Endothelial cell of umbilical vein (primary cell): Measurements from ENCODE around the gene CDC5L. TPM values are rescaled to one million over a fixed set of nuclear protein-coding genes. Genes with fewer than 3 reads are reported as not detected.

Experiments used
- BruUV-seq: library from RNA; stranded (reverse); fragments of 400-500 nt; replicated peaks from 2 replicates; lab custom pipeline; 2021; lab: Mats Ljungman, UMichigan
- CTCF ChIA-PET: fragments of 300-600, 350-600 bp; sonication (Branson Sonifier 250); formaldehyde crosslinking; loops from one replicate; lab custom pipeline; 2021; ENCODE audit warnings: antibody characterized with exemption, inconsistent platforms; lab: Charles Lee
- POLR2A ChIA-PET: fragments of 300-600, 350-600 bp; sonication (Branson Sonifier 250); formaldehyde crosslinking; loops from one replicate; lab custom pipeline; 2021; ENCODE audit warnings: antibody characterized with exemption, inconsistent platforms; lab: Charles Lee
- DNase-seq: peaks from one replicate; pipeline ENCODE4 v3.0.0-alpha.2; 2011; ENCODE audit warnings: low read depth, low spot score
- FAIRE-seq: peaks from 2 replicates; lab custom pipeline; 2011; peaks lifted over from hg19 to GRCh38; lab: Jason Lieb, UNC
- H2AFZ ChIP-seq: 2 replicates; pipeline ENCODE4 v1.6.0; 2012; ENCODE audit warnings: low read depth, low read length, control low read depth, inconsistent platforms
- H3K27ac ChIP-seq: 2 replicates; pipeline ENCODE4 v1.5.1; 2011; ENCODE audit warnings: low read depth, mild to moderate bottlenecking, control low read depth, low read length, moderate library complexity; ENCODE audit not compliant: insufficient read depth
- H3K27me3 ChIP-seq, 2 experiments: 2 replicates each; pipeline versions ENCODE4 v1.6.0 to v1.6.1; 2011; ENCODE audit warnings: low read length in 2 of 2, mixed read lengths in 1 of 2; ENCODE audit not compliant: control insufficient read depth in 2 of 2, insufficient read depth in 2 of 2
- H3K36me3 ChIP-seq, 2 experiments: 2 replicates in 1 of 2; 3 replicates in 1 of 2; pipeline ENCODE4 v1.5.1; 2011; ENCODE audit warnings: low read length in 2 of 2, mild to moderate bottlenecking in 1 of 2, moderate library complexity in 1 of 2; ENCODE audit not compliant: control insufficient read depth in 2 of 2, insufficient read depth in 2 of 2; ENCODE audit errors: extremely low read depth in 1 of 2
- H3K4me1 ChIP-seq: 3 replicates; pipeline ENCODE4 v1.5.1; 2011; ENCODE audit warnings: mild to moderate bottlenecking, low read length; ENCODE audit not compliant: control insufficient read depth, insufficient read depth; ENCODE audit errors: extremely low read depth
- H3K4me2 ChIP-seq: 2 replicates; pipeline ENCODE4 v1.6.1; 2011; ENCODE audit warnings: low read length, control low read depth, mixed read lengths; ENCODE audit not compliant: insufficient read depth
- H3K4me3 ChIP-seq, 3 experiments: fragments of 200-600 bp in 1 of 3; sonication (generic), shearing (Covaris generic) in 1 of 3; replicated peaks in 1 of 3; 2 replicates each; pipeline ENCODE4 v1.5.1; 2011 to 2016; ENCODE audit warnings: control low read depth in 3 of 3, low read length in 3 of 3, mild to moderate bottlenecking in 2 of 3, inconsistent platforms in 1 of 3, low read depth in 1 of 3, moderate library complexity in 1 of 3; ENCODE audit not compliant: insufficient read depth in 1 of 3
- H3K79me2 ChIP-seq: 2 replicates; pipeline ENCODE4 v1.6.0; 2012; ENCODE audit warnings: low read length, inconsistent platforms; ENCODE audit not compliant: control insufficient read depth, insufficient read depth
- H3K9ac ChIP-seq: replicated peaks from 2 replicates; pipeline ENCODE3; 2011; ENCODE audit warnings: low read length, control low read depth; ENCODE audit not compliant: insufficient read depth; ENCODE audit errors: extremely low read depth
- H3K9me1 ChIP-seq: replicated peaks from 3 replicates; pipeline ENCODE4 v1.6.0; 2011; ENCODE audit warnings: mild to moderate bottlenecking, low read length; ENCODE audit not compliant: control insufficient read depth, insufficient read depth; ENCODE audit errors: extremely low read depth
- H3K9me3 ChIP-seq: replicated peaks from 2 replicates; pipeline ENCODE4 v1.5.1; 2012; ENCODE audit warnings: low read length, inconsistent platforms; ENCODE audit not compliant: control insufficient read depth, insufficient read depth
- H4K20me1 ChIP-seq: replicated peaks from 2 replicates; pipeline ENCODE3; 2011; ENCODE audit warnings: mild to moderate bottlenecking, low read length; ENCODE audit not compliant: control insufficient read depth, insufficient read depth; ENCODE audit errors: extremely low read depth
- CTCF ChIP-seq, 2 donors: IDR thresholded peaks; 1 replicate in 1 of 2; 2 replicates in 1 of 2; pipeline ENCODE4 v1.5.1; 2011; ENCODE audit warnings: low read length in 2 of 2, mild to moderate bottlenecking in 2 of 2, moderate library complexity in 2 of 2, control low read depth in 1 of 2, inconsistent platforms in 1 of 2, low read depth in 1 of 2; ENCODE audit not compliant: insufficient read depth in 1 of 2; ENCODE audit errors: extremely low read depth in 1 of 2
- EZH2 ChIP-seq: IDR thresholded peaks from 2 replicates; pipeline ENCODE4 v1.6.1; 2012; ENCODE audit warnings: borderline replicate concordance, low read depth, mild to moderate bottlenecking, moderate library complexity, low read length, inconsistent platforms; ENCODE audit not compliant: severe bottlenecking
- FOS ChIP-seq: IDR thresholded peaks from 2 replicates; pipeline ENCODE4 v1.6.1; 2011; ENCODE audit warnings: mild to moderate bottlenecking, low read length, moderate library complexity, borderline replicate concordance; ENCODE audit not compliant: insufficient read depth
- GATA2 ChIP-seq: IDR thresholded peaks from 2 replicates; pipeline ENCODE4 v1.7.0; 2011; ENCODE audit warnings: low read depth, mild to moderate bottlenecking, moderate library complexity, mixed read lengths, low read length; ENCODE audit not compliant: insufficient read length, insufficient read depth
- JUN ChIP-seq: IDR thresholded peaks from 2 replicates; pipeline ENCODE4 v1.6.1; 2011; ENCODE audit warnings: borderline replicate concordance, low read depth; ENCODE audit not compliant: insufficient read length, insufficient read depth
- MAX ChIP-seq: IDR thresholded peaks from 2 replicates; pipeline ENCODE4 v1.6.1; 2011; ENCODE audit not compliant: insufficient read depth, insufficient read length
- MYC ChIP-seq: IDR thresholded peaks from one replicate; pipeline ENCODE4 v1.6.1; 2011; ENCODE audit warnings: mild to moderate bottlenecking, low read depth, low read length
- POLR2A ChIP-seq: IDR thresholded peaks from 2 replicates; pipeline ENCODE4 v1.6.1; 2012; ENCODE audit warnings: low read depth, mild to moderate bottlenecking, control low read depth, low read length
- POLR2AphosphoS5 ChIP-seq: IDR thresholded peaks from 2 replicates; pipeline ENCODE4 v1.6.1; 2012; ENCODE audit warnings: low read depth, mild to moderate bottlenecking, control low read depth, low read length, moderate library complexity; ENCODE audit not compliant: insufficient read depth
- dilution Hi-C: fragments of 300-500 bp; cut with MboI; formaldehyde crosslinking; loops from one replicate; pipeline ENCODE4 v1.15.0; 2019; ENCODE audit warnings: low sequenced_read_pairs; ENCODE audit not compliant: extremely low pct_ligation_motif_present
- intact Hi-C: fragments of 100-400 bp; cut with micrococcal nuclease; formaldehyde crosslinking; loops from one replicate; pipeline ENCODE4 v1.10.0; 2022
- polyA plus RNA-seq, 4 experiments: library from polyadenylated mRNA; depleted of rRNA in 3 of 4; stranded (reverse) in 3 of 4; unstranded in 1 of 4; fragments of >200 nt; gene quantifications; 2 replicates each; pipeline versions ENCODE4 v1.2.1 to v1.2.3, GENCODE V29; 2011 to 2012; ENCODE audit warnings: missing spikeins in 1 of 4
- total RNA-seq: library from RNA; stranded (reverse); gene quantifications from 2 replicates; pipeline ENCODE4 v1.2.3, GENCODE V29; 2021

The CDC5L gene
- total and polyA plus RNA-seq, 2 donors (not counting 3 experiments of a cell fraction or from before 2014, with no cell fraction given) = 6.9 to 24.6 TPM

GRCh38 chr6:44401138-44401537 is 13.6 kb downstream of the CDC5L start:
- H3K27me3 ChIP-seq = no peaks in the 10 kb centered on the region
- no peak for FAIRE-seq
- DNase-seq = no peak
- intact Hi-C loops = no loop called here
- no peak overlapping the region for H3K4me2 ChIP-seq
- no TSS peak for BruUV-seq
- no peak overlapping the region for H3K9ac ChIP-seq
- ChIA-PET POLR2A (no interaction called here), CTCF (no interaction called here)
- H3K9me3 ChIP-seq = no peaks in the 10 kb centered on the region
- no peaks in the 10 kb centered on the region for H3K9me1 ChIP-seq
- no peak overlapping the region for H2AFZ ChIP-seq
- H3K4me3 ChIP-seq = no peak overlapping the region
- H3K4me1 ChIP-seq = peaks cover 7% of the 10 kb centered on the region
- H3K79me2 ChIP-seq = peaks cover 17% of the 10 kb centered on the region
- no peak for TF ChIP-seq FOS
- no peak for TF ChIP-seq JUN
- no peak for TF ChIP-seq POLR2A
- no peak for TF ChIP-seq POLR2AphosphoS5
- TF ChIP-seq CTCF (IDR thresholded peaks at IDR 0.05; ENCODE audit: extremely low read depth in 1 of 2, insufficient read depth in 1 of 2, low read depth in 1 of 2, low read length in 2 of 2) = no peak
- no peak for TF ChIP-seq EZH2
- no peak for TF ChIP-seq MAX
- no peak for TF ChIP-seq GATA2
- no peak for TF ChIP-seq MYC
- H3K27ac ChIP-seq = no peak overlapping the region
- H3K36me3 ChIP-seq = peaks cover 15 to 29% of the 10 kb centered on the region in 2 experiments
- no peaks in the 10 kb centered on the region for H4K20me1 ChIP-seq
- dilution Hi-C loops = no loop called here
